ENCODE results near the gene REEP2. TPM values are rescaled to one million over a fixed set of nuclear protein-coding genes. Genes with fewer than 3 reads are reported as not detected.

The REEP2 gene
- total RNA-seq, 2 experiments from 2014 or later = 3.9 to 5.1 TPM

DNA sequence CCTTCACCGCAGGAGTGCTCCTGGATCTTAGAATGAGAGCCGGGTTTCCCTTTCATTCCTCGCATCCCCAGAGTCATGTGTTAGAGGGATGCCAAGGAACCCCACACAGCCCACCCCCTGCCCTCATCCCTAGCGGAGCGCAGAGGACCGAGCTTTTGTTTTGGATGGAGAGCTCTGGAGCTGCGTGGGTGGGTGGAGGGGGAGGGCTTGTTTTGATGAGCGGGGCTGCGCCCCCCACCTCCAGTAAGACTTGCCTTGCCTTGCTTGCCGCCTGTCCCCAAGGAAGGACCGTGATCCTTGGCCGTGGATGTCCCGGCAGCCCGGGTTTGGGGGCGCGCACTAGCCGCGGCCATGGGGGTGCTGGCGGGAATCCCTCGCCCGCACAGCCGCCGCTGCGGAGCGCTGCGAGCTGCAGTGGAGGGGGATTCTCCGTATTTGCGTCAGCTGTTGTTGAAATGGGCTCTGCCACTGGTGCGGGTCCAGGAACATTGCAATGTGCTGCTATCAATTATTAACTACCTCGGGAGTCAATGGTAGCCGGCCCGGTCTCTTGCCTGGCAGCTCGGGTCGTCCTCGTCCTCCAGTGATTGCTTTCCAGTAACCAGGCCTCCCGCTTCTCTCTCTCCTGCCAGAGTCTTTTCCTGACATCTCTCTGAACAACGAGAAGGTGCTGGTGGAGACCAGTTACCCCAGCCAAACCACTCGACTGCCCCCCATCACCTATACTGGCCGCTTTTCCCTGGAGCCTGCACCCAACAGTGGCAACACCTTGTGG lies 27.5 kb downstream of the REEP2 start:
- Histone ChIP-seq H3K9me2 (ENCODE audit: insufficient read depth, low read length) (no peaks in the 10 kb centered on the region), H2AFZ (ENCODE audit: low read length) (no peak overlapping the region), H3K4me2 (ENCODE audit: low read length) (peak overlapping the region; percentile 91), H3K79me2 (ENCODE audit: insufficient read depth, low read depth, low read length) (no peaks in the 10 kb centered on the region), H3K27ac (ENCODE audit: low read depth, low read length, poor library complexity, severe bottlenecking) (no peak overlapping the region), H4K20me1 (ENCODE audit: insufficient read depth, low read length) (no peaks in the 10 kb centered on the region), H3K4me1 (ENCODE audit: insufficient read depth, low read length, poor library complexity, severe bottlenecking) (peaks cover 16% of the 10 kb centered on the region), H3K9me3 (ENCODE audit: low read length) (no peaks in the 10 kb centered on the region), H3K4me3 (ENCODE audit: low read depth, low read length, poor library complexity, severe bottlenecking) (peak overlapping the region; percentile 74), H3K36me3 (ENCODE audit: insufficient read depth, low read length) (no peaks in the 10 kb centered on the region)
- ChIA-PET CTCF (ENCODE audit: unreplicated experiment) (interaction anchor here (0.6 kb wide), 1 partner anchor 25 kb away, joined by 3 read pairs; no protein-coding TSS in a partner anchor), POLR2A (interaction anchor here (0.6 to 0.7 kb wide), 4 partner anchors 65 to 1591 kb away, joined by 3 to 4 read pairs (median 4); no protein-coding TSS in a partner anchor)
- intact Hi-C loops (cut with micrococcal nuclease; ENCODE audit: unreplicated experiment) = no loop called here
- TF ChIP-seq EZH2phosphoT487 (IDR thresholded peaks at IDR 0.05; ENCODE audit: borderline replicate concordance, low read depth, low read length) = peak; percentile 81; the same call in 1 of the 2 replicates
- TF ChIP-seq, protein P1, sequence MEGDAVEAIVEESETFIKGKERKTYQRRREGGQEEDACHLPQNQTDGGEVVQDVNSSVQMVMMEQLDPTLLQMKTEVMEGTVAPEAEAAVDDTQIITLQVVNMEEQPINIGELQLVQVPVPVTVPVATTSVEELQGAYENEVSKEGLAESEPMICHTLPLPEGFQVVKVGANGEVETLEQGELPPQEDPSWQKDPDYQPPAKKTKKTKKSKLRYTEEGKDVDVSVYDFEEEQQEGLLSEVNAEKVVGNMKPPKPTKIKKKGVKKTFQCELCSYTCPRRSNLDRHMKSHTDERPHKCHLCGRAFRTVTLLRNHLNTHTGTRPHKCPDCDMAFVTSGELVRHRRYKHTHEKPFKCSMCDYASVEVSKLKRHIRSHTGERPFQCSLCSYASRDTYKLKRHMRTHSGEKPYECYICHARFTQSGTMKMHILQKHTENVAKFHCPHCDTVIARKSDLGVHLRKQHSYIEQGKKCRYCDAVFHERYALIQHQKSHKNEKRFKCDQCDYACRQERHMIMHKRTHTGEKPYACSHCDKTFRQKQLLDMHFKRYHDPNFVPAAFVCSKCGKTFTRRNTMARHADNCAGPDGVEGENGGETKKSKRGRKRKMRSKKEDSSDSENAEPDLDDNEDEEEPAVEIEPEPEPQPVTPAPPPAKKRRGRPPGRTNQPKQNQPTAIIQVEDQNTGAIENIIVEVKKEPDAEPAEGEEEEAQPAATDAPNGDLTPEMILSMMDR (conservative IDR thresholded peaks at IDR 0.05; ENCODE audit: low read length) = no peak
- no peak for DNase-seq (ENCODE audit: low spot score)
- no TSS peak for BruUV-seq (replicated peaks)

DNA sequence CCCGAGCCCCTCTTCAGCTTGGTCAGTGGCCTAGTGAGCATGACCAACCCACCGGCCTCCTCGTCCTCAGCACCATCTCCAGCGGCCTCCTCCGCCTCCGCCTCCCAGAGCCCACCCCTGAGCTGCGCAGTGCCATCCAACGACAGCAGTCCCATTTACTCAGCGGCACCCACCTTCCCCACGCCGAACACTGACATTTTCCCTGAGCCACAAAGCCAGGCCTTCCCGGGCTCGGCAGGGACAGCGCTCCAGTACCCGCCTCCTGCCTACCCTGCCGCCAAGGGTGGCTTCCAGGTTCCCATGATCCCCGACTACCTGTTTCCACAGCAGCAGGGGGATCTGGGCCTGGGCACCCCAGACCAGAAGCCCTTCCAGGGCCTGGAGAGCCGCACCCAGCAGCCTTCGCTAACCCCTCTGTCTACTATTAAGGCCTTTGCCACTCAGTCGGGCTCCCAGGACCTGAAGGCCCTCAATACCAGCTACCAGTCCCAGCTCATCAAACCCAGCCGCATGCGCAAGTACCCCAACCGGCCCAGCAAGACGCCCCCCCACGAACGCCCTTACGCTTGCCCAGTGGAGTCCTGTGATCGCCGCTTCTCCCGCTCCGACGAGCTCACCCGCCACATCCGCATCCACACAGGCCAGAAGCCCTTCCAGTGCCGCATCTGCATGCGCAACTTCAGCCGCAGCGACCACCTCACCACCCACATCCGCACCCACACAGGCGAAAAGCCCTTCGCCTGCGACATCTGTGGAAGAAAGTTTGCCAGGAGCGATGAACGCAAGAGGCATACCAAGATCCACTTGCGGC lies 28.2 kb downstream of the REEP2 start:
- H4K20me1 ChIP-seq (ENCODE audit: insufficient read depth, low read length) = no peaks in the 10 kb centered on the region
- H3K36me3 ChIP-seq (ENCODE audit: insufficient read depth, low read length) = no peaks in the 10 kb centered on the region
- H3K4me2 ChIP-seq (ENCODE audit: low read length) = no peak overlapping the region
- intact Hi-C loops (cut with micrococcal nuclease; ENCODE audit: unreplicated experiment) = no loop called here
- ChIA-PET POLR2A (interaction anchor here (0.6 kb wide), 1 partner anchor 80 kb away, joined by 4 read pairs; no protein-coding TSS in a partner anchor), CTCF (ENCODE audit: unreplicated experiment) (no interaction called here)
- H3K9me3 ChIP-seq (ENCODE audit: low read length) = no peaks in the 10 kb centered on the region
- no peaks in the 10 kb centered on the region for H3K9me2 ChIP-seq (ENCODE audit: insufficient read depth, low read length)
- no peak overlapping the region for H2AFZ ChIP-seq (ENCODE audit: low read length)
- no peak for DNase-seq (ENCODE audit: low spot score)
- no TSS peak for BruUV-seq (replicated peaks)
- no peaks in the 10 kb centered on the region for H3K79me2 ChIP-seq (ENCODE audit: insufficient read depth, low read depth, low read length)
- H3K27ac ChIP-seq (ENCODE audit: low read depth, low read length, poor library complexity, severe bottlenecking) = no peak overlapping the region
- H3K4me3 ChIP-seq (ENCODE audit: low read depth, low read length, poor library complexity, severe bottlenecking) = no peak overlapping the region
- no peak for TF ChIP-seq EZH2phosphoT487 (IDR thresholded peaks at IDR 0.05; ENCODE audit: borderline replicate concordance, low read depth, low read length)
- TF ChIP-seq, protein P1 (conservative IDR thresholded peaks at IDR 0.05; ENCODE audit: low read length) = no peak
- peaks cover 16% of the 10 kb centered on the region for H3K4me1 ChIP-seq (ENCODE audit: insufficient read depth, low read length, poor library complexity, severe bottlenecking)

Measured in OCI-LY7 (cell line).